T-helper 9 cell (primary cell): ENCODE data around the gene GRID1.
A peak's percentile ranks its signal among the peaks of the same experiment; 100 is the strongest.

Source experiments
- DNase-seq: peaks from one replicate; pipeline ENCODE4 v3.0.0-alpha.2; 2020

GRID1 gene

DNA sequence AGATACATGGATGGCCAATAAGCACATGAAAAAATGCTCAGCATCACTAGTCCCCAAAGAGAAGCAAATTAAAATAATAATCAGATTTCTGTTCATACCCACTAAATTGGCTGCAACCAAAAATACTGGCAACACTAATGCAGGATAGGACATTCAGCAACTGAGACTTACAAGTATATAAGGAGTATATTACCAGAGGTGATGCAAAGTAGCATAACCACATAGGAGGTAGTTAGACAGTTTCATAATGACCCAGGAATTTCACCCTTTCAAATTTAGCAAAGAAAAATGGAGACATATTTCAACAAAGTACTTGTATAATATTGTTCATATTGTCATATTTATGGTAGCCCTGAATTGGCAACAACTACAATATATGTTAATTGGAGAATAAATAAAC is 727.8 kb downstream of the GRID1 start:
- DNase-seq = no peak

GRCh38 chr10:85635650-85636049 is 730.9 kb downstream of the GRID1 start:
- no peak for DNase-seq

GRCh38 chr10:85624511-85624910 is 742.1 kb downstream of the GRID1 start:
- no peak for DNase-seq

DNA sequence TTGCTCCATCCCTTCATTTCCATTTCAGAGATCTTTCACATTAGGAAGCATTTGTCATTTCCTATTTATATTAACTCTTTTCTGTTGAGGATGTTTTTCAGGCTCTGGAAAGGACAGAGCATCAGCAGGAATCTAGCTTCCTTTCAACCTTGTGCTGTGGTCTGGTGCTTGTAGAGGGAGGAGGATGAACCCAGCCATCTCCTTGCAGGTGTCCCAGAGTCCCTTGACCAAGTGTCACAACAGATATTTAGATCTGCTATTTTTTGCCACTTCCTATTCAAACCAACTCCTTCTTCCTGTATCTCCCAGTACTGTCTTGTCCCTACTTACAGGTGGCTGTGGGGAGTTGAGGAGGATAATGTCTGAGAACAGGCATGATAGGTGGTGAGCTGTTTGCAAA is 742.8 kb downstream of the GRID1 start:
- DNase-seq = no peak

- no peak for DNase-seq
Measured at GRCh38 chr10:85623342-85623741, 743.3 kb downstream of the GRID1 start.

- DNase-seq = no peak
Measured at GRCh38 chr10:85622425-85622824, 744.2 kb downstream of the GRID1 start.

- no peak for DNase-seq
Measured at GRCh38 chr10:85621562-85621961, 745.0 kb downstream of the GRID1 start.

DNA sequence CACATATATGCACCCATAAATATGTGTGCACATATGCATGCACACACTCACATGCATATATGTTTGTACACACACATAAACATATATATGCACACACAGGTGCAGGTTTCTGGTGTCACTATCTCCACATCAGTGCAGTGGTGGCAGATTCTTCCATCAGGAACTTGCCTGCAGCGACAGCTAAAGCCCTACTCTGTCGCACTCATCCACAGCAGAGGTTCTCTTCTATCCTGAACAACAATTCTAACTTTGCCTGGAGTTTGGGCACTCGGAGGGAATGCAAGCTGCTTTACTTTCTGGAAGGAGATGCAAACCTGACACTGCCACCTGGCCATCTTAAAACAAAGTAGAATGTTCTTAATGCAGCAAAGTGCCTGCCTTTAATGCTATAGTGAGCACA is 745.8 kb downstream of the GRID1 start:
- DNase-seq = no peak

DNA sequence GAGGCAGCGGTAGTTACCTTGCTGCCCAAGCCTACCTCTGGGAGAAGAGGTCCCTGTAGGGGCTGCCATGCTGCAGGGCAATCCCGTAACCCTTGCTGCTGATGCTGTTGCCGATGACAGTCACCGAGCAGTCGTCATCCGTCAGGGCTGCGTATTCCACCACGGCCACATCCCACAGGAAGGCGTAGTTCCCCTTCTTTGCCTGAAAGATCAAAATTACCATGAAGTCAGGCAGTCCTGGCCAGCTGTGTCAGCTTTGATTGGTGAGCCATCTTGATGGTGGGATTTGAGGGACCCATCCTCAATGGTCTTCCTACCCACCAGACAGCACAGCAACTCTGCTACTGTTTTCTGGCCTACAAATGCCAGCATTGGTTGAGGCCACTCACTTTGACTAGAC is 746.8 kb downstream of the GRID1 start:
- DNase-seq = no peak

- no peak for DNase-seq
Measured at GRCh38 chr10:85618841-85619240, 747.8 kb downstream of the GRID1 start.

DNA sequence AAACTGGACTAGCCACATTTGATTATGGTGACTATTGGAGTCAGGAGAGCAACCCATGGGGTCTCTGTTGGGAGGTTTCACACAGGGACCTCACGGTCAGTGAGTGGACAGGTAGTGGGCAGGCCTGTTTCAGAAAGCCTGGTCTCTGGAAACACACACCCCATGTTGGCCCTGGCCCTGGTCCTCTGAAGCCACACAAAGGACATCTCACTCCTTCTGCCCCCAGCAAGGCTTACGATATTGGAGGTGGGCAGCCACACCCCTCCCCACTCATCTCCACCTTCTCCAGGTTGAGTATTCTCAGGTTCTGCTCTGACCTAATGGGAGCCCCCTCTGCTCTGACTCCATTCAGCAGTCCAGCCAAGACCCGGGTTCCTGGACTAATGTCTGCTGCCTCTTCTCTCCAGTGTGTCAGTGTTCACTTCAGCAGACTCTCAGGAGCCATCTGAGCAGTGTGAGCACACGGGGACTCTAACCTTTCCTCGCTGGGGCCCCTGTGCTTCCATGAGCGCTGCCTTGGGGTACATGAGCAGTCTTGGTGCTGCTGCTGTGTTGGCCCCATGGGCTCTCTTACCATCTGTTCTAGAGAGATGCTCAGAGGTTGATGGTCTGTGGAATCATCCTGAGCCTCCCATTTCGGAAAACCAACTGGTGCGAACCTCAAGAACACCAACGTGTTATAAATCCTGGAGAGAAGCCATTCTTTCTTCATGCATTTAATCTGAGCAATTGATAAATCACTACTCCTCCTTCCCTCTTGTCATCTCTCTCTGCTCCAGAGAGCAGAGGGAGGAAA is 748.6 kb downstream of the GRID1 start:
- no peak for DNase-seq

DNA sequence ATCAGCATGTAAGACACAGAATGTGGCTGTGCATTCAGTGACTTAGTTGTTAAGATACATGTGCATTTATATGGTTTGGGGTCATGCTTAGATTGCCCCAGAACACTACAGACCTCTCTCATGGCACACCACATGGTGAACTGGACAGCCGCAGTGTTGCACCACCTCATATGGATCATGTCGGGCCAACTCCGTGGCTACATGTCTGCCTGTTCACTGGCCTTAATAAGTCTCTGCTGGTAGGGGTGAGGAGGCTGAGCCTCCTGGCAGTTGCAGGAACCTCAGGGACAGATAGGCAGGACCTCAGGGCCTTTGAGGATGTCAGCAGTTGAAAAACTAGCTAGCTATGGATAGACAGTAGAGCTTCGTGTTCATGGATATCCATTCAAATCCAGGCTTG is 751.0 kb downstream of the GRID1 start:
- no peak for DNase-seq

GRCh38 chr10:85614981-85615380 is 751.6 kb downstream of the GRID1 start:
- no peak for DNase-seq

DNA sequence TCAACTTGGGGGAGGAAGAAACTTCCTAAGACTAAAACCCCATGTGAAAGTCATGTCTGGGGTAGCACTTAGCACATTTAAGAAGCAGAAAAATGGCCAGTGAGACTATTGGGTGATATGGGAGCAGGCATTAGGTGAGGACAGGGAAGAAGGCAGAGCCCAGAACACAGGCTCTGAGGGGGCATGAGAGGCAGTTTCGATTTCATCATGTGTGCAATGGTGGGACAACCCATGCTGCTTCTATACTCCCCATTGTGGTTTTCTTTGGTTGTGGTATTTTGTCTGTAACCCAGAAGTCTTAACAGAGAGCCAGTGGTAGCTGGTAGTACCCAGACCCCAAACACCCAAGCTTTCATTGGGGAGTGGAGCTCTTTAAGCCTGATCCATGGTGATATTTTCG is 752.0 kb downstream of the GRID1 start:
- DNase-seq = no peak

DNA sequence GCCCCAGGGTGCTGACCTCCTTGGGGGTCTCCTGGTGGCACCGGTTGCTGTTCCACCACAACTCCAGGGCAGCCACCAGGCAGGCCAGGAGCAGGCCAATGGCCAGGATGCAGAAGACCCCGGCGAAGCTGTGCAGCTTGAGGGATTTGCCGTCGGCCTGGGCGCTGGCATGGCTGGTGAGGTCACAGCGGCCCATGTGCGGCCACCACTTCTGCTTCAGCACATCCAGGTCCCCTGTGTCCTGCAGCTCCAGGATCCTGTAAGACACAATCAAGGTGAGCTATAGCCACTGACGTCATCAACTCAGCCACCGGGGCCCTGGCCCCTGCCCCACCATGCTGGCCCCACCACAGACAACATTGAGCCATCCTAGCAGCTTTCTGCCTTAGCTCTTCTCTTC is 753.2 kb downstream of the GRID1 start:
- DNase-seq = no peak

- DNase-seq = no peak
Measured at GRCh38 chr10:85612833-85613232, 753.8 kb downstream of the GRID1 start.

GRCh38 chr10:85612378-85612775 is 754.2 kb downstream of the GRID1 start:
- DNase-seq = peak; percentile 21

GRCh38 chr10:85611746-85612377 is 754.7 kb downstream of the GRID1 start:
- no peak for DNase-seq

GRCh38 chr10:85611093-85611740 is 755.4 kb downstream of the GRID1 start:
- no peak for DNase-seq

DNA sequence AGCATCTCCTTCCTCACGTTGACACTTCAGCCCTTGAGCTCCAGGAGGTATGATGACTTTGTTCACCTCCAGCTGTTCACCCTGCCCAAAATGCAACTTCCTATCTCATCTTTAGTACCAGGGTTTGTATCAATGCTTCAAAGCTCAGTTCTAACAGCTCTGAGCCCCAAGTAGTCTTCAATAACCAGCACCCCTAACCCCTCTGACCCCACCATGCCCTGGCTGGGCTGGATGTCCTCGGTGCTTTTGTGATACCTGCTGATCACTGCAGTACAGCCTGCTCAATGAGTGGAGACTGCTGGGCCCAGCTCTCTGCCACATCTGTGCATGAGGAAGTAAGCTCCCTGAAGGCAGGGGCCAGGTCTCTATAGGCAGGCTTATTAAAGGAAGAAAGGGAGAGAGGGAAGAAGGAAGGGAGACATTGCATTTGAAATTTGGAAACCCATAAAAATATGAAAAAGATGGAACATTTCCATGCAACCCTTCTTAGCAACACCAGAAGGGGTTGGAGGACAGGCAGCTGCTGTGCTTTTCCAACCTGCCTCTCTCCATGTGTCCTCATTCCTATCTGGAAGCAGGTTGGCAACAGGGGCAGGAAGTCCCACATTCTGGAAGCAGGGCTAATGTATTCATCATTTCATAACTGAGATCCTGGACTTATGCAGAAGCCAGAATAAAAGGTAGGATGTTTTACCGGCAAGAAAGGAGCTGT is 756.1 kb downstream of the GRID1 start:
- no peak for DNase-seq

GRCh38 chr10:85609509-85609908 is 757.1 kb downstream of the GRID1 start:
- no peak for DNase-seq

GRCh38 chr10:85608706-85609105 is 757.9 kb downstream of the GRID1 start:
- no peak for DNase-seq

DNA sequence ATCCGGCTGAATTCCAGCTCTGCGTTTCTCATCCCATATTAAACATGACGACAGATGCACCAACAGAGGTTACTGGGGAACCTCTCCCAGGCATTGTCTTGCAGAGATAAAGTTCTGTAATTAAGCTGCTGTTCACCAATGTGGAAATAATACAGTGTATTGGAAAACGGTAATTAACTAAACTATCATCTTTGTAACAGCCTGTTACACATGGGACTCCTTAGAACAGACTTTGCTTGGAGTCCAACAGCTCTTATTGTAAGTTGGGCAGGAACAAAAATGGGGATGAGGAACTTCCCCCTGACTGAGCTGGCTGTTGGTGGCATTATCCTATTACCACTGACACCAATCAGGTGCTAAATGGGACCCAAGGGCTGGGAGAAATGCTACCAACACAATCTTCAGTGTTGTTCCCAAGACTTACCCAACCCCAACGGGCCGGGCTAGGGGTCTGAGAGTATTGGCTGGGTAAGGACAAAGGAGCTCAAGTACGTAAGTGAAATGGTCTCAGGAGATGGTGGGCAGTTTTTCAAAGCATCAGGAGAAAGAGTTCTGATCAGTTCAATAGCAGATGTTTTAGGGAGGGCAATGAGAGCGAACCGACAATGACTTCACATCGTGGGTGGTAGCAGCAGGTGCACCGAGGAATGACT is 759.4 kb downstream of the GRID1 start:
- DNase-seq = no peak
